Nephron progenitor cell (in vitro differentiated cells): ENCODE data around the gene ITGA3.

ENCODE experiments used
- DNase-seq: peaks from one replicate; pipeline ENCODE4 v3.0.0; 2021
- H3K27ac Mint-ChIP-seq: 2 replicates; pipeline ENCODE4 v1.8.0; 2021; ENCODE audit warnings: mild to moderate bottlenecking, moderate library complexity, mixed read lengths
- H3K27me3 Mint-ChIP-seq: 2 replicates; pipeline ENCODE4 v1.8.0; 2021; ENCODE audit warnings: mild to moderate bottlenecking, low read depth, mixed read lengths; ENCODE audit not compliant: poor library complexity
- H3K36me3 Mint-ChIP-seq: 2 replicates; pipeline ENCODE4 v1.8.0; 2021; ENCODE audit warnings: low read depth, mixed read lengths
- H3K4me1 Mint-ChIP-seq: 2 replicates; pipeline ENCODE4 v1.8.0; 2021; ENCODE audit warnings: mixed read lengths
- H3K4me3 Mint-ChIP-seq: 2 replicates; pipeline ENCODE4 v1.8.0; 2021; ENCODE audit warnings: mild to moderate bottlenecking, moderate library complexity, mixed read lengths
- H3K9me3 Mint-ChIP-seq: 2 replicates; pipeline ENCODE4 v1.8.0; 2021; ENCODE audit warnings: mild to moderate bottlenecking, moderate library complexity, mixed read lengths
- CTCF ChIP-seq: fragments of 200-600 bp; sonication (generic); IDR thresholded peaks from 2 replicates; pipeline ENCODE4 v1.5.0; 2021; ENCODE audit warnings: antibody characterized with exemption

The ITGA3 gene

GRCh38 chr17:50136096-50136687 is 80.3 kb downstream of the ITGA3 start:
- H3K27ac Mint-ChIP-seq: no peak overlapping the region
- no peak for DNase-seq
- no peak for TF ChIP-seq CTCF
- H3K27me3 Mint-ChIP-seq: peaks cover 14% of the 10 kb centered on the region
- H3K9me3 Mint-ChIP-seq: no peaks in the 10 kb centered on the region
- peaks cover 47% of the 10 kb centered on the region for H3K36me3 Mint-ChIP-seq
- H3K4me3 Mint-ChIP-seq: no peak overlapping the region
- H3K4me1 Mint-ChIP-seq: peaks cover 28% of the 10 kb centered on the region

- H3K27me3 Mint-ChIP-seq: peaks cover 10% of the 10 kb centered on the region
- H3K4me3 Mint-ChIP-seq: no peak overlapping the region
- no peak overlapping the region for H3K27ac Mint-ChIP-seq
- peaks cover 22% of the 10 kb centered on the region for H3K4me1 Mint-ChIP-seq
- no peaks in the 10 kb centered on the region for H3K9me3 Mint-ChIP-seq
- peaks cover 55% of the 10 kb centered on the region for H3K36me3 Mint-ChIP-seq
- TF ChIP-seq CTCF: no peak
- no peak for DNase-seq
These were observed 81.1 kb downstream of the ITGA3 start for GRCh38 chr17:50137042-50137441.

GRCh38 chr17:50139185-50139783 is 83.4 kb downstream of the ITGA3 start:
- H3K9me3 Mint-ChIP-seq: no peaks in the 10 kb centered on the region
- DNase-seq: no peak
- no peak overlapping the region for H3K27ac Mint-ChIP-seq
- TF ChIP-seq CTCF: no peak
- H3K36me3 Mint-ChIP-seq: peaks cover 72% of the 10 kb centered on the region
- no peak overlapping the region for H3K4me3 Mint-ChIP-seq
- H3K27me3 Mint-ChIP-seq: peaks cover 15% of the 10 kb centered on the region
- peaks cover 6% of the 10 kb centered on the region for H3K4me1 Mint-ChIP-seq
